H9 (cell line): Measurements from ENCODE around the gene DIP2C. TPM values are rescaled to one million over a fixed set of nuclear protein-coding genes. Genes with fewer than 3 reads are reported as not detected.

Source experiments
- DNase-seq: peaks from one replicate; pipeline ENCODE4 v3.0.0-alpha.2; 2017
- H2AFZ ChIP-seq: one replicate; pipeline ENCODE4 v1.6.1; 2013; ENCODE audit warnings: mild to moderate bottlenecking, low read length, control low read depth, moderate library complexity
- H2AK5ac ChIP-seq: 2 replicates; pipeline ENCODE4 v1.6.1; 2013; ENCODE audit warnings: low read length, control low read depth, mixed read lengths; ENCODE audit not compliant: insufficient read length
- H2BK120ac ChIP-seq: one replicate; pipeline ENCODE4 v1.6.1; 2013; ENCODE audit warnings: low read depth, mild to moderate bottlenecking, low read length, control low read depth, inconsistent platforms; ENCODE audit not compliant: poor library complexity, severe bottlenecking
- H2BK12ac ChIP-seq: 2 replicates; pipeline ENCODE4 v1.6.1; 2013; ENCODE audit warnings: low read length, control low read depth, mixed read lengths, low read depth; ENCODE audit not compliant: insufficient read length
- H2BK15ac ChIP-seq: 2 replicates; pipeline ENCODE4 v1.6.1; 2013; ENCODE audit warnings: low read depth, low read length, control low read depth
- H2BK20ac ChIP-seq: one replicate; pipeline ENCODE4 v1.6.1; 2013; ENCODE audit warnings: low read depth, mild to moderate bottlenecking, low read length, control low read depth, inconsistent platforms; ENCODE audit not compliant: poor library complexity, severe bottlenecking
- H2BK5ac ChIP-seq: 2 replicates; pipeline ENCODE4 v1.6.1; 2013; ENCODE audit warnings: low read length, control low read depth, mixed read lengths; ENCODE audit not compliant: insufficient read length
- H3K14ac ChIP-seq: 2 replicates; pipeline ENCODE4 v1.6.1; 2013; ENCODE audit warnings: low read length, control low read depth; ENCODE audit not compliant: insufficient read depth
- H3K18ac ChIP-seq: 2 replicates; pipeline ENCODE4 v1.6.1; 2013; ENCODE audit warnings: low read depth, mild to moderate bottlenecking, mixed read lengths, low read length, control low read depth; ENCODE audit not compliant: insufficient read length
- H3K23ac ChIP-seq: 2 replicates; pipeline ENCODE4 v1.6.1; 2013; ENCODE audit warnings: low read length, control low read depth, mixed read lengths, low read depth; ENCODE audit not compliant: insufficient read length
- H3K23me2 ChIP-seq: 2 replicates; pipeline ENCODE4 v1.6.1; 2013; ENCODE audit warnings: low read depth, mild to moderate bottlenecking, mixed read lengths, low read length, control low read depth; ENCODE audit not compliant: insufficient read length, poor library complexity, severe bottlenecking
- H3K27ac ChIP-seq: 2 replicates; pipeline ENCODE4 v1.5.1; 2013; ENCODE audit warnings: low read length, control low read depth, mixed read lengths, low read depth; ENCODE audit not compliant: insufficient read length
- H3K27me3 ChIP-seq: 2 replicates; pipeline ENCODE4 v1.6.1; 2013; ENCODE audit warnings: low read length, control low read depth, inconsistent platforms; ENCODE audit not compliant: insufficient read depth
- H3K4ac ChIP-seq: 2 replicates; pipeline ENCODE4 v1.6.1; 2013; ENCODE audit warnings: low read depth, mild to moderate bottlenecking, control low read depth, inconsistent platforms, low read length, moderate library complexity
- H3K4me1 ChIP-seq: 2 replicates; pipeline ENCODE4 v1.6.1; 2013; ENCODE audit warnings: low read length, control low read depth, inconsistent platforms; ENCODE audit not compliant: insufficient read depth
- H3K4me2 ChIP-seq: 2 replicates; pipeline ENCODE4 v1.6.1; 2013; ENCODE audit warnings: low read length, control low read depth, mixed read lengths; ENCODE audit not compliant: insufficient read length, insufficient read depth
- H3K56ac ChIP-seq: 2 replicates; pipeline ENCODE4 v1.6.1; 2013; ENCODE audit warnings: low read depth, mild to moderate bottlenecking, mixed read lengths, low read length, control low read depth; ENCODE audit not compliant: insufficient read length
- H3K79me1 ChIP-seq: 2 replicates; pipeline ENCODE4 v1.6.1; 2013; ENCODE audit warnings: low read depth, mild to moderate bottlenecking, moderate library complexity, low read length, control low read depth, inconsistent platforms; ENCODE audit not compliant: insufficient read depth, poor library complexity, severe bottlenecking
- H3K79me2 ChIP-seq: 2 replicates; pipeline ENCODE4 v1.6.1; 2013; ENCODE audit warnings: low read length, control low read depth, inconsistent platforms; ENCODE audit not compliant: insufficient read depth
- H3K9ac ChIP-seq: 2 replicates; pipeline ENCODE4 v1.6.1; 2013; ENCODE audit warnings: low read length, control low read depth, mixed read lengths; ENCODE audit not compliant: insufficient read length; ENCODE audit errors: extremely low read depth
- H3K9me3 ChIP-seq: one replicate; pipeline ENCODE4 v1.6.1; 2013; ENCODE audit warnings: low read depth, low read length, inconsistent platforms; ENCODE audit not compliant: control insufficient read depth
- H3T11ph ChIP-seq: one replicate; pipeline ENCODE4 v1.6.1; 2013; ENCODE audit warnings: mild to moderate bottlenecking, low read length, control low read depth, inconsistent platforms
- H4K20me1 ChIP-seq: one replicate; pipeline ENCODE4 v1.6.1; 2013; ENCODE audit not compliant: control insufficient read depth, insufficient read length, insufficient read depth
- H4K5ac ChIP-seq: 2 replicates; pipeline ENCODE4 v1.6.1; 2013; ENCODE audit warnings: low read depth, mild to moderate bottlenecking, mixed read lengths, low read length, control low read depth; ENCODE audit not compliant: insufficient read length
- H4K8ac ChIP-seq: replicated peaks from 2 replicates; pipeline ENCODE4 v1.6.1; 2013; ENCODE audit warnings: low read length, control low read depth, mixed read lengths, low read depth; ENCODE audit not compliant: insufficient read length
- H4K91ac ChIP-seq: 2 replicates; pipeline ENCODE4 v1.6.1; 2013; ENCODE audit warnings: low read depth, mild to moderate bottlenecking, moderate library complexity, mixed read lengths, low read length, control low read depth; ENCODE audit not compliant: insufficient read length
- H3K27ac Mint-ChIP-seq, 3 experiments: 2 replicates in 2 of 3; 3 replicates in 1 of 3; pipeline ENCODE4 v1.8.0; 2020 to 2021; ENCODE audit warnings: mixed read lengths in 3 of 3, mild to moderate bottlenecking in 1 of 3, moderate library complexity in 1 of 3
- H3K27me3 Mint-ChIP-seq: 2 replicates; pipeline ENCODE4 v1.8.0; 2021; ENCODE audit warnings: low read depth, mild to moderate bottlenecking, moderate library complexity, mixed read lengths
- H3K36me3 Mint-ChIP-seq, 3 experiments: 2 replicates in 2 of 3; 3 replicates in 1 of 3; pipeline ENCODE4 v1.8.0; 2020 to 2021; ENCODE audit warnings: low read depth in 3 of 3, mixed read lengths in 3 of 3; ENCODE audit not compliant: insufficient read depth in 1 of 3
- H3K4me1 Mint-ChIP-seq, 2 experiments: 2 replicates each; pipeline ENCODE4 v1.8.0; 2020; ENCODE audit warnings: mixed read lengths in 2 of 2
- H3K4me3 Mint-ChIP-seq, 2 experiments: 2 replicates in 1 of 2; 3 replicates in 1 of 2; pipeline ENCODE4 v1.8.0; 2020 to 2021; ENCODE audit warnings: mild to moderate bottlenecking in 2 of 2, mixed read lengths in 2 of 2, moderate library complexity in 1 of 2
- H3K9me3 Mint-ChIP-seq, 2 experiments: 2 replicates in 1 of 2; 3 replicates in 1 of 2; pipeline ENCODE4 v1.8.0; 2020; ENCODE audit warnings: mild to moderate bottlenecking in 2 of 2, mixed read lengths in 2 of 2, moderate library complexity in 1 of 2
- CTCF ChIP-seq: fragments of 200-600 bp; sonication (generic); conservative IDR thresholded peaks from 3 replicates; pipeline ENCODE4 v1.8.0; 2021; ENCODE audit warnings: antibody characterized with exemption, mild to moderate bottlenecking
- WGBS: extraction: QIAGEN DNeasy Blood & Tissue Kit; methylation state at CpG from one replicate; pipeline ENCODE4 v1.1.7; 2013; ENCODE audit warnings: missing lambda C conversion rate, low lambda C conversion rate, mixed read lengths; ENCODE audit not compliant: insufficient read length; ENCODE audit errors: extremely low coverage; 5-methylcytosine and 5-hydroxymethylcytosine counted together
- total RNA-seq: library from RNA; stranded (reverse); gene quantifications from 2 replicates; pipeline ENCODE4 v1.2.1, GENCODE V29; 2021

The DIP2C gene
- total RNA-seq, 1 experiment from 2014 or later = 7.9 TPM

DNA sequence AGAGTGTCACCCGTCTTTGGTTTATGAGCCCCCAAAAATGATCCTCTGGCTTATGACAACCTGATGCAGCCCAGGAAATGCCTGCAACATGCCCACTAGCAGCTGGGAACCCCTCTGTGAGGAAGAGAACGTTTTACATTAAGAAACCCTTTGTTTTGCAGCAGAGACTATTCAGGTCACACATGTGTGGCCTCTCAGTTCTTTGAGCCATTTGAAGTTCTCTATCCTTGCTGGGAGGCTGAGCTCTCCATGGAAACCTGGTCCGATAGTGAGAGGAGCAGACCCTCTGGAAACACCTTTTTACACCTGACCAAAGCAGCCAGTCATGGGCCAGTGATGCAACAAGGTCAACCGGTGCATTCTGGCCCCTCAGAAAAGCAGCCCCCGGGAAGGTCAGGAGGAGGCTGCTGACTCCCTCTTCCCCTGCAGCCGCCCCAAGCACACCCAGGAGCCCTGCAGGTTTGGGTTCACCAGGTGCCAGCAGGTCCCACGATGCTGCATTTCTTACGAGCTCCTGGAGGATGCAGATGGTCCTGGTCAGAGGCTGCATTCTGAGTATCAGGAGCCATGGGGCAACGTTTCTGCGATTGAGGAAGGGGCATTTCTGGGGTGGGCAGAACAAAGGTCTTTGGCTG, 419.9 kb downstream of the DIP2C start:
- Histone ChIP-seq H3K79me1 (no peaks in the 10 kb centered on the region), H4K20me1 (no peaks in the 10 kb centered on the region), H3K18ac (no peak overlapping the region), H4K5ac (no peak overlapping the region), H3K27me3 (no peaks in the 10 kb centered on the region), H2BK5ac (no peak overlapping the region), H3K56ac (no peak overlapping the region), H3K4me1 (peaks cover 2% of the 10 kb centered on the region; the same call in 1 of the 2 replicates), H2BK15ac (no peak overlapping the region), H3K79me2 (no peaks in the 10 kb centered on the region), H3K23ac (no peak overlapping the region), H3K9me3 (no peaks in the 10 kb centered on the region), H3K14ac (no peak overlapping the region), H3K4me2 (no peak overlapping the region), H4K8ac (no peak overlapping the region), H2BK120ac (no peak overlapping the region), H2BK12ac (no peak overlapping the region), H3K23me2 (no peaks in the 10 kb centered on the region), H2BK20ac (no peak overlapping the region), H2AFZ (no peak overlapping the region), H3K4ac (no peak overlapping the region), H3K27ac (no peak overlapping the region), H2AK5ac (no peak overlapping the region), H3T11ph (no peak overlapping the region), H4K91ac (no peak overlapping the region), H3K9ac (no peak overlapping the region)
- peaks cover 2% of the 10 kb centered on the region; the same call in 1 of the 2 replicates for H3K27me3 Mint-ChIP-seq
- WGBS = no CpG with 5 or more reads among the region's 10 CpGs
- H3K27ac Mint-ChIP-seq = 0 out of 7 replicates have a peak overlapping the region, but pooled peaks of 1 of the 3 experiments have one; percentile 4
- H3K4me3 Mint-ChIP-seq = no peak overlapping the region
- H3K36me3 Mint-ChIP-seq = no peaks in the 10 kb centered on the region
- H3K4me1 Mint-ChIP-seq = peaks cover 24 to 27% of the 10 kb centered on the region in 2 experiments
- no peak for DNase-seq
- H3K9me3 Mint-ChIP-seq = no peaks in the 10 kb centered on the region
- TF ChIP-seq CTCF = no peak
